NCI-H748 treated with DMSO at 0.1 percent for 48 hours (cell line): Measurements from ENCODE around the gene HPSE.
"Not testable (repeated sequence)": the region's sequence is repeated elsewhere in the genome, so short reads cannot be mapped to it uniquely, and the experiment has no call there.

Experiments used
- DNase-seq: peaks from one replicate; lab custom pipeline; 2025; lab: John Stamatoyannopoulos, UW

Gene HPSE

GRCh38 chr4:83331956-83332355 lies 2.7 kb downstream of the HPSE start:
- DNase-seq = no peak

GRCh38 chr4:83329521-83330110 lies 5.0 kb downstream of the HPSE start:
- DNase-seq = no peak

- no peak for DNase-seq
These were observed 6.0 kb downstream of the HPSE start for GRCh38 chr4:83328521-83329187.

GRCh38 chr4:83326546-83326945 lies 8.1 kb downstream of the HPSE start:
- DNase-seq = no peak

- not testable (repeated sequence) for DNase-seq
These were observed 9.3 kb downstream of the HPSE start for GRCh38 chr4:83325306-83325705.

GRCh38 chr4:83323136-83323535 lies 11.5 kb downstream of the HPSE start:
- no peak for DNase-seq

- no peak for DNase-seq
These were observed 14.1 kb downstream of the HPSE start for GRCh38 chr4:83320548-83320947.

- no peak for DNase-seq
These were observed 16.0 kb downstream of the HPSE start for GRCh38 chr4:83318666-83319065.

- no peak for DNase-seq
These were observed 17.0 kb downstream of the HPSE start for GRCh38 chr4:83317671-83318070.

GRCh38 chr4:83316459-83317165 lies 18.0 kb downstream of the HPSE start:
- DNase-seq = no peak

GRCh38 chr4:83315341-83315870 lies 19.2 kb downstream of the HPSE start:
- no peak for DNase-seq

- no peak for DNase-seq
These were observed 26.0 kb downstream of the HPSE start for GRCh38 chr4:83308672-83309071.

GRCh38 chr4:83307920-83308319 lies 26.7 kb downstream of the HPSE start:
- DNase-seq = no peak

- no peak for DNase-seq
These were observed 29.5 kb downstream of the HPSE start for GRCh38 chr4:83305187-83305586.

- no peak for DNase-seq
These were observed 36.9 kb downstream of the HPSE start for GRCh38 chr4:83297548-83298260.

GRCh38 chr4:83293305-83294046 lies 41.2 kb downstream of the HPSE start:
- DNase-seq = no peak

- not testable (repeated sequence) for DNase-seq
These were observed 44.4 kb downstream of the HPSE start for GRCh38 chr4:83290059-83290774.

GRCh38 chr4:83288381-83288780 lies 46.3 kb downstream of the HPSE start:
- not testable (repeated sequence) for DNase-seq

- DNase-seq = peak; percentile 43
These were observed 49.6 kb downstream of the HPSE start for GRCh38 chr4:83285055-83285407.

GRCh38 chr4:83284193-83285054 lies 50.2 kb downstream of the HPSE start, which contains the start of gene COQ2:
Gene COQ2 (minus strand): TSS chr4:83284798. CDS start chr4:83284764, 34 bp downstream.
- DNase-seq = peak; percentile 59
